Sigmoid colon (tissue), 4 donors: ENCODE measurements around the gene CIAO3.

Source experiments
- POLR2AphosphoS5 ChIP-seq, 4 donors: sonication (generic); formaldehyde crosslinking; IDR thresholded peaks; one replicate each; pipeline ENCODE4 v1.6.1; 2017; ENCODE audit warnings: antibody characterized with exemption in 4 of 4
- TF ChIP-seq, protein P1 (sequence below), 4 experiments: fragments of 450-650 bp in 3 of 4; fragments of 200-600 bp in 1 of 4; IDR thresholded peaks; one replicate each; pipeline ENCODE4 v1.5.1; 2016 to 2019; ENCODE audit warnings: antibody characterized with exemption in 4 of 4, mild to moderate bottlenecking in 3 of 4, moderate library complexity in 2 of 4

DNA sequence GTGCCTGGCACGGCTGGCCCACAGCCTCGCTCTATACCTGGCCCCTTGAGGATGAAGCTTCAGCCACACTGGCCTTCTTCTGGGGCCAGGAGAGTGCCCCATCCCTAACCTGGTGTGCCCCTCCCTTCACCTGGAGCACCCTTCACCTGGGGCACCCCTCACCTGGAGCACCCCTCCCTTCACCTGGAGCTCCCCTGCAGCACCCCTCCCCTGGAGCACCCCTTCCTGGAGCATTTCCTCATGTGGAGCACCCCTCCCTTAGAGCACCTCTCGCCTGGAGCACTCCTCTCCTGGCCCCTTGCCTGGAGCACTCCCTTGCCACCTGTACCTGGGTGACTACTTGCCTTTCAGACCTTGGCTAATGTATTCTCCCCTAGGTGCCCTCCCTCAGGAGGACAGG is 32.8 kb downstream of the CIAO3 start:
- TF ChIP-seq POLR2AphosphoS5 (IDR thresholded peaks at IDR 0.05) = no peak
- TF ChIP-seq, protein P1, sequence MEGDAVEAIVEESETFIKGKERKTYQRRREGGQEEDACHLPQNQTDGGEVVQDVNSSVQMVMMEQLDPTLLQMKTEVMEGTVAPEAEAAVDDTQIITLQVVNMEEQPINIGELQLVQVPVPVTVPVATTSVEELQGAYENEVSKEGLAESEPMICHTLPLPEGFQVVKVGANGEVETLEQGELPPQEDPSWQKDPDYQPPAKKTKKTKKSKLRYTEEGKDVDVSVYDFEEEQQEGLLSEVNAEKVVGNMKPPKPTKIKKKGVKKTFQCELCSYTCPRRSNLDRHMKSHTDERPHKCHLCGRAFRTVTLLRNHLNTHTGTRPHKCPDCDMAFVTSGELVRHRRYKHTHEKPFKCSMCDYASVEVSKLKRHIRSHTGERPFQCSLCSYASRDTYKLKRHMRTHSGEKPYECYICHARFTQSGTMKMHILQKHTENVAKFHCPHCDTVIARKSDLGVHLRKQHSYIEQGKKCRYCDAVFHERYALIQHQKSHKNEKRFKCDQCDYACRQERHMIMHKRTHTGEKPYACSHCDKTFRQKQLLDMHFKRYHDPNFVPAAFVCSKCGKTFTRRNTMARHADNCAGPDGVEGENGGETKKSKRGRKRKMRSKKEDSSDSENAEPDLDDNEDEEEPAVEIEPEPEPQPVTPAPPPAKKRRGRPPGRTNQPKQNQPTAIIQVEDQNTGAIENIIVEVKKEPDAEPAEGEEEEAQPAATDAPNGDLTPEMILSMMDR (IDR thresholded peaks at IDR 0.05) = no peak
